AG04449 (cell line): Measurements from ENCODE around the gene IMPA2.

Source experiments
- CTCF ChIA-PET: fragments of 350-600 bp; formaldehyde crosslinking; extraction: SDS; loops from one replicate; lab custom pipeline; 2021; ENCODE audit warnings: antibody characterized with exemption; lab: Yijun Ruan, JAX
- POLR2A ChIA-PET: fragments of 400-600, 350-600 bp; formaldehyde crosslinking; extraction: SDS; loops from one replicate; lab custom pipeline; 2020; ENCODE audit warnings: antibody characterized with exemption, inconsistent platforms; lab: Yijun Ruan, JAX
- DNase-seq: peaks from one replicate; pipeline ENCODE4 v3.0.0-alpha.2; 2010; ENCODE audit warnings: low read depth, low spot score
- H3K4me3 ChIP-seq: 2 replicates; pipeline ENCODE4 v1.5.1; 2011; ENCODE audit warnings: low read depth, mild to moderate bottlenecking, control low read depth, low read length
- CTCF ChIP-seq: IDR thresholded peaks from one replicate; pipeline ENCODE4 v1.5.1; 2011; ENCODE audit warnings: mild to moderate bottlenecking, moderate library complexity, low read length, control low read depth, inconsistent platforms; ENCODE audit not compliant: insufficient read depth; ENCODE audit errors: missing control alignments

Gene IMPA2

DNA sequence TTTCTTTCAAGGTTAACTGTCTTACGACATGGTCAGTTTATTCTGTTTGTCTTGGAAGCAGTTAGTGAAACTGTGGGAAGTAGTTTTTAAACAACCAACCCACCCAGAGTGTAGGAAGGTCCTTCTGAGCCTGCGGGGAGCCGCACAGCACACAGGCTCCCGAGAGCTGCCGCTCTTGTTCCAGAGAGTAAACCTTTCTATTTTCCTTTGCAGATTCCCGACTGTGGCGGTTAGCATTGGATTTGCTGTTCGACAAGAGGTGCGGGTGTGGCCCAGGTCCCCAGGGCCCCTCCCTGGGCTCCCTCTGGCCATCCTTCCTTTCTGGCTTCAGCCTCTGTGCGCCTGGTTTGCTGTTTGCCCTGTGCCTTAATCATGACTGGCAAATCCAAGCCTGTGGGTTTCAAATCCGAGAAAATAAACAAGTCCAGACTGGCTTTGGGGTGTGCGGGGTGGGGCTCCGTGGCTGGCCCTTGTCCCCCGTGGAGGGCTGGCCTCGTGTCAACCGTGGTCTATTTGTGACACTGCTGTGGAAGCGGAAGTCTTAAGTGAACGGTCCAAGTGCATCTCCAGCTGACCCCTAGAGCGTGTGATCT lies 30.7 kb downstream of the IMPA2 start:
- no peak for DNase-seq
- CTCF ChIA-PET = interaction anchor here (1.2 to 4.5 kb wide), 5 partner anchors 9 to 74 kb away, joined by 3 to 22 read pairs (median 8); no protein-coding TSS in a partner anchor
- no peak for TF ChIP-seq CTCF
- POLR2A ChIA-PET = interaction anchor here (0.6 kb wide), 2 partner anchors 156 to 605 kb away, joined by 3 read pairs; no protein-coding TSS in a partner anchor
- H3K4me3 ChIP-seq = no peak overlapping the region

DNA sequence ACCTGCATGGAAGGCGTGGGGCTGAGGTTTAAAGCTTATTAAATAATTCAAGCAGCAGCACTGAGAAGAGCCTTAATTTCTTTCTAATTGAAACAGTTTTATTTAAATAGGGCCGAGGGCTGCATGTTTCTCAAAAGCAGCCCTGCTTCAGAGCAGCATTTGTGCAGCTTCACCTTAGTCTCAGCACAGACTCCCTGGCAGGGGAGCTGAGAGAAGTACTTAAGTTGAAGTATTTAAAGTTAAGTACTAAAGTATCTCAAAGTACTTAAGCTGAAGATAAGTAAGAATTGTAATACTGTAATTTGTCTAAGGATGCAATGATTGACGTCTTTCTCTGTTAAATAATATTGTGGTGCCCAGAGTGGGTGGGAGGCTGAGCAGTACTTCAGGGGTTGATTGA lies 31.4 kb downstream of the IMPA2 start:
- POLR2A ChIA-PET = interaction anchor here (0.6 kb wide), 1 partner anchor 606 kb away, joined by 3 read pairs; no protein-coding TSS in a partner anchor
- no peak overlapping the region for H3K4me3 ChIP-seq
- CTCF ChIA-PET = interaction anchor here (1.2 to 4.5 kb wide), 4 partner anchors 9 to 75 kb away, joined by 3 to 22 read pairs (median 6); no protein-coding TSS in a partner anchor
- DNase-seq = no peak
- no peak for TF ChIP-seq CTCF

DNA sequence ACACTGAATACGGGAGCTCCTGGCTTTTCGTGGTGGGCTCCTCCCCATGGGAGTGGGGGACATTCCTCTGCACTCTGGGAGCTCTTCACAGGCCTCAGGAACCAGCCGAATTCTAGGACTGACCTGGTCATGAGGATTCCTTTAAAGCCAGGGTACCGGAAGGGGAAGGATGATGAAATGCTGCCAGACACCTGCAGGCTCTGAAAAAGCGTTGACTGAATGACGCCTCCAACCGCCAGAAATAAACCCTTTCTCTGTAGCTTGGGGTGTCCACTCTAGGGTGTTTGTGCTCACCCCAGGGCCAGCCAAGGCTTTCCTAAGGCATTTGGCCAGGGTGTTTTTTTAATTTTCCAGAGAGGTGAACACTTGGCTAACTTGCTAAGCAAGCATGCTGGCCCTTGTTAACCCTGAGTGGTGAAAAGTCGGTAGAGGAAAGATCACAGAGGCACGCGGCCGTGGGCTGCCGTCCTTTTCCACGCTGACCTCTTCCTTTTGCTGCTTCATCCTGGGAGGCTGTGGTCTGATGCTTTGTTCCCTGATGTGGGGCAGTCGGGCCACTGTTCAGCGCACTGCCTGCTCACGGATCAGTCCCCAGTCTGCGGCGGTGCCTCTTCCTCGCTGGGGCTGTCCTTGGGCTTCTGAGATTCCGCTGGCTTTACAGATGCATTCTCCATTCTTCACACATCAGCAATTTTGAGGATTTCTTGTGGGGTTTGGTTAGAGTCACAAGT lies 32.0 kb downstream of the IMPA2 start:
- no peak for DNase-seq
- ChIA-PET CTCF (interaction anchor here (0.9 to 4.5 kb wide), 5 partner anchors 10 to 76 kb away, joined by 3 to 22 read pairs (median 3); no protein-coding TSS in a partner anchor), POLR2A (no interaction called here)
- TF ChIP-seq CTCF = no peak
- H3K4me3 ChIP-seq = no peak overlapping the region

GRCh38 chr18:12014086-12014485 lies 32.8 kb downstream of the IMPA2 start:
- H3K4me3 ChIP-seq = no peak overlapping the region
- POLR2A ChIA-PET = no interaction called here
- CTCF ChIA-PET = interaction anchor here (0.9 to 4.5 kb wide), 2 partner anchors 18 to 24 kb away, joined by 3 to 22 read pairs; no protein-coding TSS in a partner anchor
- DNase-seq = no peak
- no peak for TF ChIP-seq CTCF

DNA sequence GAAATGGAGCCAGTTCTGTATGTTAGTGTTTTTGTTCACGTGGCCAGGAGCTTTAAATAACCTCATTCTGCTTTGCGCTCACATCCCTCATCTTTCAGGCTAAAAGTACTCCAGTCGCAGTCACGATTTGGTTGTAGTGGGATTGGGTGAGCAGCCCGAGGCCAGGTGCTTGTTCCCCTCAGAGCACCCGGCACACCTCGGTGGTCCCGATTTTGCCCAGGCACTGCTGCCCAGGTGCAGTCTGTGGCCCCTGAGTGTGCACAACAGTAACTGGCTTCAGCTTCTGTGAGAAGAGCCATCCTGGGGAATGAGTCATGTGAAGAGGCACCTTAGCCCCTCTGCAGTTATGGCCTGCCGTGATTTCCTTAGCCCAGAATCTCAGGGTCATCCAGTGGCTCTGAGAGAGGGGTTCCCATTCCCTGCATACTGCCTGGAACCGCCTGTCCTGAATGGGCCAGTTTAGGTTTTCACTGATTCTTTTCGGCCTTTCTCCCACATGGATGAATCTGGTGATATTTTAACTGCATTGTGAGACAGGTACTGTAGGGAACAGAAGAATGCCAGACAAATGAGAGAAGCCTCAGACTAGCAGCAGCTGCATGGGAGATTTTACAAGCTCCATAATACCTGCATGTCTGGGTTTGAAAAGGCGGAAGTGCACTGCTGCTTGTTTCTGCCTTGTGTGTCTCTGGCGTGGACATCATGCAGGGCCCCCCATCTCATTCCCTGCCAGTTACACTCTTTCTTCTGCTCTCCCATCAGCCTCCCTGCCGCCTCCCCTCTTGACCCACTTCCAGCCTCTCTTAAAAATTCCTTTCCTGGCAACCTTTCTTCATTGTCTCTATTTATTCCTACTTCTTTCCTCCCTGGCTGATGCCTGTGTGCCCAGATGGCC lies 33.5 kb downstream of the IMPA2 start:
- ChIA-PET CTCF (interaction anchor here (0.9 to 4.5 kb wide), 4 partner anchors 18 to 77 kb away, joined by 3 to 22 read pairs (median 4); no protein-coding TSS in a partner anchor), POLR2A (interaction anchor here (1.0 kb wide), 1 partner anchor 16 kb away, joined by 3 read pairs; no protein-coding TSS in a partner anchor)
- DNase-seq = no peak
- TF ChIP-seq CTCF = no peak
- no peak overlapping the region for H3K4me3 ChIP-seq
